Fibroblast of pulmonary artery (primary cell): ENCODE data around the gene ANGPT4.

Experiments
- DNase-seq: peaks from one replicate; pipeline ENCODE4 v3.0.0-alpha.2; 2010; ENCODE audit warnings: low read depth
- H3K4me3 ChIP-seq: replicated peaks from 2 replicates; pipeline ENCODE4 v1.5.1; 2011; ENCODE audit warnings: low read depth, mild to moderate bottlenecking, control low read depth, low read length, moderate library complexity
- TF ChIP-seq, protein P1 (sequence below): IDR thresholded peaks from 2 replicates; pipeline ENCODE4 v1.5.1; 2011; ENCODE audit warnings: mild to moderate bottlenecking, control low read depth, low read length, inconsistent platforms; ENCODE audit errors: missing control alignments

The ANGPT4 gene

GRCh38 chr20:952196-952795 is 36.2 kb upstream of the ANGPT4 start:
- TF ChIP-seq, protein P1, sequence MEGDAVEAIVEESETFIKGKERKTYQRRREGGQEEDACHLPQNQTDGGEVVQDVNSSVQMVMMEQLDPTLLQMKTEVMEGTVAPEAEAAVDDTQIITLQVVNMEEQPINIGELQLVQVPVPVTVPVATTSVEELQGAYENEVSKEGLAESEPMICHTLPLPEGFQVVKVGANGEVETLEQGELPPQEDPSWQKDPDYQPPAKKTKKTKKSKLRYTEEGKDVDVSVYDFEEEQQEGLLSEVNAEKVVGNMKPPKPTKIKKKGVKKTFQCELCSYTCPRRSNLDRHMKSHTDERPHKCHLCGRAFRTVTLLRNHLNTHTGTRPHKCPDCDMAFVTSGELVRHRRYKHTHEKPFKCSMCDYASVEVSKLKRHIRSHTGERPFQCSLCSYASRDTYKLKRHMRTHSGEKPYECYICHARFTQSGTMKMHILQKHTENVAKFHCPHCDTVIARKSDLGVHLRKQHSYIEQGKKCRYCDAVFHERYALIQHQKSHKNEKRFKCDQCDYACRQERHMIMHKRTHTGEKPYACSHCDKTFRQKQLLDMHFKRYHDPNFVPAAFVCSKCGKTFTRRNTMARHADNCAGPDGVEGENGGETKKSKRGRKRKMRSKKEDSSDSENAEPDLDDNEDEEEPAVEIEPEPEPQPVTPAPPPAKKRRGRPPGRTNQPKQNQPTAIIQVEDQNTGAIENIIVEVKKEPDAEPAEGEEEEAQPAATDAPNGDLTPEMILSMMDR, result no peak
- DNase-seq, result no peak

GRCh38 chr20:951384-952169 is 35.4 kb upstream of the ANGPT4 start:
- no peak overlapping the region for H3K4me3 ChIP-seq
- TF ChIP-seq, protein P1, result no peak
- DNase-seq, result no peak

More at GRCh38 chr20:952196-952795, 36.2 kb upstream of the ANGPT4 start:
- H3K4me3 ChIP-seq, result no peak overlapping the region

GRCh38 chr20:949717-950116 is 33.6 kb upstream of the ANGPT4 start:
- no peak overlapping the region for H3K4me3 ChIP-seq
- no peak for DNase-seq
- TF ChIP-seq, protein P1, result no peak

DNA sequence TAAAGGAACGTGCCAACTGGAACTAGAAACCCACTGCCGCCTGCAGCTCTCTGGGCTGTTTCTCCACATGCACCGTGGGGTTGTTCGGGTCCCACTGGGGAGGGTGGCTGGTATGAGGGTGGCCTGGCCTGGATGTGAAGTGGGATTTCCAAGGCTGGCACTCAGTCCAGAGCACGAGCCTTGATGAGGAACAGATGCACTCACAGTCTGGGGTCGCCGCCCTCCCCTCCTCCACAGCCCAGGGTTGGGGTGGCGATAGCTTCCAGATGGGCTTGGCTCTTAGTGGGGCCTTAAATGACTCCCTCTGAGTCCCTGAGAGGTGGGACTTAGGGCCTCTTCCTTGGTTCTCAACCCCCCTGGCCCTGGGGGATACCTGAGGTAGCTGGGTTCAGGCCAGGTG is 30.7 kb upstream of the ANGPT4 start:
- TF ChIP-seq, protein P1, result no peak
- no peak overlapping the region for H3K4me3 ChIP-seq
- no peak for DNase-seq

GRCh38 chr20:945841-946240 is 29.7 kb upstream of the ANGPT4 start:
- TF ChIP-seq, protein P1, result no peak
- H3K4me3 ChIP-seq, result no peak overlapping the region
- no peak for DNase-seq

DNA sequence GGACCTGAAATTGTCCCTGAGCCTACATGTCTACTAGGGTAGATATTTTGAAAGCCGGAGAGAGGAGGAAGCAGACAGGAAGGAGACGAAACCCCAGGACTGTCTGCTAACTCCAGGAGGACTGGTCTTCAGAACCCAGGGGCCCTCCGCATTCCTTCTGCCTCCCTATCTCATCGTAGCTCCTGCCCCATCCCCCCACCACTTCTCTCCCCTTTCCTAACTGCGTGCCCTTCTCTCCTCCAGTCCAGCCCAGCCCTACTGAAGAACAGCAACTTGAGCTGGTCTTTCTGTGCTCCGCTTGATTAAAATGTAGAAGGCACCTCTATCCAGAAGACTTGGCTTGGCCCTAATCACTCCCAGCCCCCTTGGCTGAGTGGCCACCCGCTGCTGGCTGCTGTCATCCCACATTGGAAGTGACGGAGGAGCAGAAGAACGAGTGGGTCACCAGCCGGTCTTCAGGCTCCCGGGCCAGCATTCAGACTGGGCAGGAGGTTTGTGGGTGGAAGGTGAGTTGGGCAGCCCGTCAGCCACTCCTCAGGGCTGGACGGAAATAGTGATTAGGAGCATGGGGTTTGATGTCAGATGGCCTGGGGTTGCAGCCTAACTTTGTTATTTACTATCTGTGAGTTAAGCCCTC is 28.8 kb upstream of the ANGPT4 start:
- H3K4me3 ChIP-seq, result no peak overlapping the region
- DNase-seq, result no peak
- TF ChIP-seq, protein P1, result no peak
